ENCODE data around the gene MED8. TPM values are rescaled to one million over a fixed set of nuclear protein-coding genes. Genes with fewer than 3 reads are reported as not detected.
A peak's percentile ranks its signal among the peaks of the same experiment; 100 is the strongest.

Gene MED8
- total and polyA plus RNA-seq, 2 of the 13 experiments (the other 11 are each of a cell fraction or from before 2014, with no cell fraction given), result 16.9 to 77.4 TPM

GRCh38 chr1:43348809-43349593 lies 40.6 kb downstream of the MED8 start (continued):
- no peak for TF ChIP-seq ZBTB40 (IDR thresholded peaks at IDR 0.05)
- no peak for TF ChIP-seq ZBTB40 (CRISPR knock-in tag; IDR thresholded peaks at IDR 0.05)
- no peak for TF ChIP-seq ZNF230 (CRISPR knock-in tag; IDR thresholded peaks at IDR 0.05)
- TF ChIP-seq HMGXB3 (CRISPR knock-in tag; IDR thresholded peaks at IDR 0.05; ENCODE audit: borderline replicate concordance), result no peak
- TF ChIP-seq DMAP1 (CRISPR knock-in tag; IDR thresholded peaks at IDR 0.05), result peak; percentile 93
- peak; percentile 48; the same call in 1 of the 2 replicates for TF ChIP-seq DNMT1 (CRISPR knock-in tag; IDR thresholded peaks at IDR 0.05)
- no peak for TF ChIP-seq ARNT (IDR thresholded peaks at IDR 0.05)
- TF ChIP-seq BHLHE40 (IDR thresholded peaks at IDR 0.05; ENCODE audit: low read length), result peak; percentile 25; the same call in 1 of the 2 replicates
- TF ChIP-seq AHDC1 (CRISPR knock-in tag; IDR thresholded peaks at IDR 0.05; ENCODE audit: borderline replicate concordance), result peak; percentile 5; the same call in 1 of the 2 replicates

Measured in HepG2 (cell line).